Natural killer cell (primary cell): ENCODE results near the gene PHETA1. TPM values are rescaled to one million over a fixed set of nuclear protein-coding genes. Genes with fewer than 3 reads are reported as not detected.

Experiments used
- ATAC-seq, 3 donors: fragments of 150-1000 bp in 2 of 3; fragments of 200-7000 bp in 1 of 3; cut with Tn5 transposase; 1 replicate in 1 of 3; 2 replicates in 2 of 3; pipeline ENCODE4 v1.10.0; 2021; ENCODE audit warnings: mild to moderate bottlenecking in 2 of 3, moderate library complexity in 2 of 3
- DNase-seq, 2 donors: peaks; one replicate each; pipeline versions ENCODE4 v3.0.0 to v3.0.0-alpha.2; 2013 to 2021; ENCODE audit warnings: mixed read lengths in 1 of 2
- H3K27ac ChIP-seq: one replicate; pipeline ENCODE4 v1.5.1; 2013; ENCODE audit warnings: mild to moderate bottlenecking, low read length
- H3K27me3 ChIP-seq: one replicate; pipeline ENCODE4 v1.6.1; 2013; ENCODE audit warnings: low read length; ENCODE audit not compliant: control insufficient read depth, insufficient read depth
- H3K36me3 ChIP-seq: one replicate; pipeline ENCODE4 v1.6.1; 2013; ENCODE audit warnings: low read length; ENCODE audit not compliant: control insufficient read depth, insufficient read depth
- H3K4me1 ChIP-seq: one replicate; pipeline ENCODE4 v1.6.1; 2013; ENCODE audit warnings: low read length; ENCODE audit not compliant: control insufficient read depth, insufficient read depth
- H3K4me3 ChIP-seq: one replicate; pipeline ENCODE4 v1.5.1; 2013; ENCODE audit warnings: low read length
- H3K9me3 ChIP-seq: one replicate; pipeline ENCODE4 v1.6.1; 2013; ENCODE audit warnings: low read length; ENCODE audit not compliant: control insufficient read depth, insufficient read depth
- H3K27ac Mint-ChIP-seq, 2 donors: one replicate each; pipeline ENCODE4 v1.8.0; 2022; ENCODE audit warnings: mild to moderate bottlenecking in 2 of 2, mixed read lengths in 2 of 2, moderate library complexity in 1 of 2
- H3K27me3 Mint-ChIP-seq, 2 donors: one replicate each; pipeline ENCODE4 v1.8.0; 2022; ENCODE audit warnings: low read depth in 2 of 2, mixed read lengths in 2 of 2
- H3K36me3 Mint-ChIP-seq: one replicate; pipeline ENCODE4 v1.8.0; 2022; ENCODE audit warnings: mixed read lengths
- H3K4me1 Mint-ChIP-seq, 2 donors: one replicate each; pipeline ENCODE4 v1.8.0; 2022; ENCODE audit warnings: mixed read lengths in 2 of 2
- H3K4me3 Mint-ChIP-seq: one replicate; pipeline ENCODE4 v1.8.0; 2022; ENCODE audit warnings: mild to moderate bottlenecking, moderate library complexity, mixed read lengths
- H3K9me3 Mint-ChIP-seq, 2 donors: one replicate each; pipeline ENCODE4 v1.8.0; 2022; ENCODE audit warnings: mixed read lengths in 2 of 2
- CTCF ChIP-seq: fragments of 200-600 bp; IDR thresholded peaks from one replicate; pipeline ENCODE4 v1.8.0; 2022; ENCODE audit warnings: antibody characterized with exemption
- WGBS: methylation state at CpG from one replicate; pipeline ENCODE4 v1.1.7; 2013; ENCODE audit warnings: missing lambda C conversion rate; ENCODE audit not compliant: insufficient coverage; 5-methylcytosine and 5-hydroxymethylcytosine counted together
- intact Hi-C: fragments of 100-400 bp; cut with micrococcal nuclease; formaldehyde crosslinking; loops from one replicate; pipeline ENCODE4 v1.14.2; 2022
- total RNA-seq, 4 donors: library from RNA; stranded (reverse); fragments of 120-200 nt in 1 of 4; gene quantifications; one replicate each; pipeline versions ENCODE4 v1.2.3 to v1.2.4, GENCODE V29; 2013 to 2022

Gene PHETA1
- total RNA-seq, 3 donors from 2014 or later (not counting 1 experiment from before 2014, with no cell fraction given), result 3.4 to 3.8 (median 3.5) TPM

DNA sequence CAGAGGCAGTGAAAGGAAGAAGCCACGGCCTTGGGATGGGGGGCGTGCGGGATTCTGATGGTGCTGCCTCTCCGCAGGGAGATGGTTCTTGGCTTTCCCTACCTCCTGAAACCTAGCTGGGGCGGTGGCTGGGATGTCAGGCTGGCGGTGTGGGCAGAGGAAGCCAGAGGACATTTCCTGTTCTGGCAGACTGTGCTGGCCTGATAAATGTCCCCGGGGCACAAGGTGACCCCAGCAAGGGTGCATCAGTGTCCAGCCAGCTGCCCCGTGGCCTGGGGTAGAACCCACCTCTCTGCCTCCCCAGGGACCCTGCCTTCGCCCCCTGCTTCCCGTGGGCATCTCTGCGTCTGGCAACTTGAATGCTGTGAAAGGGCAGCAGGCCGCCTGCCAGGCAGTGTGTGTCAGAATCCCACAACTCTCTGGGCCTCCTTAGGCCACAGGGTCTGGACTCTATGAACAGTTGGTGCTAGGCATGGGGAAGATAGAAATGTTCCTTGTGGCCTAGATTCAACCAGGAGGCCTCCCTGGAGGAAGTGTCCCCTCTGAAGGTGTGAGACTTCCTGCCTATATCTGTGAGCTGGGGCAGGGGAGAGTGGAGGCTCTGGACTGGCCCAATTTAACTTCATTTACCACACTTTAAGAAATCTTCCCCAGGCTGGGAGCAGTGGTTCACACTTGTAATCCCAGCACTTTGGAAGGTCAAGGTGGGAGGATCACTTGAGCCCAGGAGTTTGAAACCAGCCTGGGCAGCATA, 41.7 kb upstream of the PHETA1 start:
- H3K36me3 ChIP-seq, result peaks cover 2% of the 10 kb centered on the region
- H3K27ac ChIP-seq, result peak overlapping the region; percentile 68
- WGBS, result 54% methylated on average over 12 of the region's 12 CpGs
- peaks cover 89% of the 10 kb centered on the region for H3K4me1 ChIP-seq
- no peaks in the 10 kb centered on the region for H3K9me3 ChIP-seq
- DNase-seq, result peak in 1 of 2 donors; percentile 20
- Mint-ChIP-seq H3K27me3 (no peaks in the 10 kb centered on the region), H3K4me3 (peak overlapping the region; percentile 95), H3K4me1 (peaks cover 67 to 86% of the 10 kb centered on the region in 2 donors), H3K36me3 (no peaks in the 10 kb centered on the region), H3K9me3 (no peaks in the 10 kb centered on the region), H3K27ac (peak overlapping the region; percentile 91 to 96)
- TF ChIP-seq CTCF, result no peak
- H3K4me3 ChIP-seq, result peak overlapping the region; percentile 13
- ATAC-seq, result no peak
- intact Hi-C loops, result no loop called here
- H3K27me3 ChIP-seq, result no peaks in the 10 kb centered on the region

DNA sequence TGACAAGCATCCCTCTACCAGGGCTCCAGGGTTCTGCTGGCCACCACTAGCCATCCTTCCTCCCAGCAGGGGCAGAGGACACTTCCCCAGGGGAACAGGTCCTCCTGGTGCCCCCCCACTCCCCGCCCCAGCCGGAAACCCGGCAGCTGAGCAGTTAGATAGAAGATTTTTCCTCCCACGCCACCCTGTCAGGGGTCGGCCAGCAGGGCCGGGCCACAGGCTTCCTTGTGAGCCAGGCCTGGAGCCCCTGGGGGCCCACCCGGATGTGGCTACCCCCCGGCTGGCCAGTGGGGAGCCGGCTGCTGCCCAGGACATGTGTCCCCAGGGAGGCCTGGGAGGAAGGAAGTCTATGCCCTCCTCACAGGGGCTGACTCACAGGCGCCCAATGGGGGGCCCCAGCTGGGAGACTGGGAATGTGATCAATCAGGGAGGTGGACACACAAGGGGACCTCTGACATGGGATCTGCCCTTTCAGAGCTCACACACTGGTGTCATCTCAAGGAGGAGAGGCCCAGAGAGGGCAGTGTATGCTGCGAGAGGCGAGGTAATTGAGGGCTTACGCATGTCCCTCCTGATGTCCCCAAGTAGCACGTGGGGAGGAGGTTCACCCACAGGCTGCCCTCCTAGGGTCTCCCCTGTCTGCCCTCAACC, 41.0 kb upstream of the PHETA1 start:
- intact Hi-C loops, result no loop called here
- 14% methylated on average over 14 of the region's 14 CpGs for WGBS
- H3K4me1 ChIP-seq, result peaks cover 88% of the 10 kb centered on the region
- H3K27ac Mint-ChIP-seq, result peak overlapping the region; percentile 91 to 96
- H3K36me3 Mint-ChIP-seq, result no peaks in the 10 kb centered on the region
- no peak for TF ChIP-seq CTCF
- no peaks in the 10 kb centered on the region for H3K9me3 ChIP-seq
- H3K9me3 Mint-ChIP-seq, result no peaks in the 10 kb centered on the region
- H3K4me3 Mint-ChIP-seq, result peak overlapping the region; percentile 95
- H3K27me3 ChIP-seq, result no peaks in the 10 kb centered on the region
- peaks cover 63 to 86% of the 10 kb centered on the region in 2 donors for H3K4me1 Mint-ChIP-seq
- H3K4me3 ChIP-seq, result peak overlapping the region; percentile 13
- peak; percentile 24 to 48 for DNase-seq
- peak overlapping the region; percentile 68 for H3K27ac ChIP-seq
- no peaks in the 10 kb centered on the region for H3K27me3 Mint-ChIP-seq
- H3K36me3 ChIP-seq, result peaks cover 2% of the 10 kb centered on the region
- no peak for ATAC-seq

DNA sequence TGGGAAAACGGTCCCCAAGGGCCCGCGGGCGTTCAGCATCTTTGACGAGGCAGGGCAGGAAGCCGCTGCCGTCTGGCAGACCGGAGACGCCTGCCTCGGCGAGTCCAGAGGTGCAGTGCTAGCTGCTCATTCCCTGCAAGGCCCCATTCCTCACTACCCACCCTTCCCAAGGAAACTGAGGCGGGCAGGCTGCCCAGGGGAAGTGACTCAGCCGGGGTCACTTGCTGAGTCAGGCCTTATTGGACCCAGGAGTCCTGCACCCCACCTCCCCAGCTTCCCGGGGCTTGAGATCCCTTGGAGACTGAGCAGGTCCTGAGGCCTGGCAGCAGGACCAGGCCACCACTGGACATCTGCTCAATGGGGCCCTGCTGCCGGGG, 40.5 kb upstream of the PHETA1 start:
- Mint-ChIP-seq H3K4me1 (peaks cover 62 to 86% of the 10 kb centered on the region in 2 donors), H3K4me3 (peak overlapping the region; percentile 95), H3K27ac (peak overlapping the region; percentile 91 to 96), H3K36me3 (no peaks in the 10 kb centered on the region), H3K9me3 (no peaks in the 10 kb centered on the region), H3K27me3 (no peaks in the 10 kb centered on the region)
- ATAC-seq, result no peak
- intact Hi-C loops, result no loop called here
- TF ChIP-seq CTCF, result no peak
- Histone ChIP-seq H3K4me3 (peak overlapping the region; percentile 9), H3K36me3 (peaks cover 2% of the 10 kb centered on the region), H3K27ac (peak overlapping the region; percentile 68), H3K9me3 (no peaks in the 10 kb centered on the region), H3K4me1 (peaks cover 88% of the 10 kb centered on the region), H3K27me3 (no peaks in the 10 kb centered on the region)
- DNase-seq, result peak; percentile 19 to 48
- WGBS, result 17% methylated on average over 15 of the region's 15 CpGs
